Smooth muscle cell (in vitro differentiated cells): Measurements from ENCODE around the gene ZNF775. TPM values are rescaled to one million over a fixed set of nuclear protein-coding genes. Genes with fewer than 3 reads are reported as not detected.

Experiments
- DNase-seq: peaks from one replicate; lab custom pipeline; 2025; ENCODE audit not compliant: unreplicated experiment; lab: John Stamatoyannopoulos, UW
- H2AFZ ChIP-seq: fragments of 200-600 bp; sonication (generic); 2 replicates; pipeline ENCODE4 v1.6.0; 2016; ENCODE audit warnings: antibody characterized with exemption, low read depth, mild to moderate bottlenecking
- H3F3A ChIP-seq: fragments of 200-600 bp; sonication (generic); 2 replicates; pipeline ENCODE4 v1.6.0; 2017; ENCODE audit warnings: antibody characterized with exemption, low read depth
- H3K27ac ChIP-seq: fragments of 200-600 bp; sonication (generic); 2 replicates; pipeline ENCODE4 v1.5.1; 2016; ENCODE audit warnings: low read depth, mild to moderate bottlenecking
- H3K27me3 ChIP-seq: fragments of 200-600 bp; sonication (generic); 2 replicates; pipeline ENCODE4 v1.6.1; 2016; ENCODE audit warnings: low read depth, mild to moderate bottlenecking
- H3K36me3 ChIP-seq: fragments of 200-600 bp; sonication (generic); 2 replicates; pipeline ENCODE4 v1.5.1; 2016; ENCODE audit warnings: low read depth
- H3K4me1 ChIP-seq: fragments of 200-600 bp; sonication (generic); 2 replicates; pipeline ENCODE4 v1.5.1; 2016; ENCODE audit warnings: low read depth
- H3K4me2 ChIP-seq: fragments of 200-600 bp; sonication (generic); 2 replicates; pipeline ENCODE4 v1.6.0; 2016; ENCODE audit warnings: mild to moderate bottlenecking
- H3K4me3 ChIP-seq: fragments of 200-600 bp; sonication (generic); 2 replicates; pipeline ENCODE4 v1.5.1; 2016; ENCODE audit warnings: mild to moderate bottlenecking
- H3K79me2 ChIP-seq: fragments of 200-600 bp; sonication (generic); 2 replicates; pipeline ENCODE4 v1.6.0; 2016; ENCODE audit warnings: low read depth, mild to moderate bottlenecking
- H3K9ac ChIP-seq: fragments of 200-600 bp; sonication (generic); 2 replicates; pipeline ENCODE4 v1.6.0; 2016; ENCODE audit warnings: low read depth
- H3K9me3 ChIP-seq: fragments of 200-600 bp; sonication (generic); replicated peaks from 2 replicates; pipeline ENCODE4 v1.5.1; 2016; ENCODE audit warnings: low read depth
- H4K20me1 ChIP-seq: fragments of 200-600 bp; sonication (generic); 2 replicates; pipeline ENCODE4 v1.6.0; 2016; ENCODE audit warnings: low read depth
- CTCF ChIP-seq: fragments of 200-600 bp; sonication (generic); IDR thresholded peaks from 2 replicates; pipeline ENCODE4 v1.5.1; 2017; ENCODE audit warnings: borderline replicate concordance, mild to moderate bottlenecking, antibody characterized with exemption; ENCODE audit not compliant: insufficient read depth, poor library complexity, severe bottlenecking
- WGBS: methylation state at CpG from one replicate; pipeline ENCODE4 v1.1.7; 2016; ENCODE audit warnings: low lambda C conversion rate; 5-methylcytosine and 5-hydroxymethylcytosine counted together
- polyA plus RNA-seq: library from polyadenylated mRNA; unstranded; fragments of >200 nt; fragmentation: Nextera tagmentation; extraction: Ambion mirVana; gene quantifications from 2 replicates; pipeline ENCODE4 v1.2.1, GENCODE V29; 2016
- total RNA-seq: library from RNA; depleted of rRNA; stranded (reverse); fragments of >200 nt; gene quantifications from 2 replicates; pipeline ENCODE4 v1.2.3, GENCODE V29; 2014

The ZNF775 gene
- total and polyA plus RNA-seq, 2 experiments from 2014 or later: 5.9 to 23.8 TPM

GRCh38 chr7:150365194-150365593, 13.9 kb upstream of the ZNF775 start:
- H3K4me1 ChIP-seq: peaks cover 20% of the 10 kb centered on the region
- TF ChIP-seq CTCF: no peak
- H3K36me3 ChIP-seq: no peaks in the 10 kb centered on the region
- H4K20me1 ChIP-seq: no peaks in the 10 kb centered on the region
- H3K9me3 ChIP-seq: no peaks in the 10 kb centered on the region
- H2AFZ ChIP-seq: no peak overlapping the region
- DNase-seq: no peak
- H3K9ac ChIP-seq: no peak overlapping the region
- no peaks in the 10 kb centered on the region for H3K27me3 ChIP-seq
- H3K79me2 ChIP-seq: peaks cover 4% of the 10 kb centered on the region
- peaks cover 14% of the 10 kb centered on the region for H3F3A ChIP-seq
- 96% methylated on average over 10 of the region's 10 CpGs for WGBS
- H3K4me3 ChIP-seq: no peak overlapping the region
- no peak overlapping the region for H3K4me2 ChIP-seq
- no peak overlapping the region for H3K27ac ChIP-seq

GRCh38 chr7:150365673-150366398, 13.3 kb upstream of the ZNF775 start:
- Histone ChIP-seq H3K4me2 (no peak overlapping the region), H3K79me2 (peaks cover 4% of the 10 kb centered on the region), H3K36me3 (no peaks in the 10 kb centered on the region), H3K9ac (no peak overlapping the region), H3K27ac (no peak overlapping the region), H3K9me3 (no peaks in the 10 kb centered on the region), H3K4me1 (peaks cover 25% of the 10 kb centered on the region), H3K4me3 (no peak overlapping the region), H3K27me3 (no peaks in the 10 kb centered on the region), H4K20me1 (peaks cover under 1% of the 10 kb centered on the region), H3F3A (peaks cover 18% of the 10 kb centered on the region), H2AFZ (no peak overlapping the region)
- 82% methylated on average over 5 of the region's 5 CpGs for WGBS
- no peak for DNase-seq
- TF ChIP-seq CTCF: no peak

GRCh38 chr7:150367677-150368095, 11.4 kb upstream of the ZNF775 start:
- Histone ChIP-seq H2AFZ (peak overlapping the region; percentile 93), H3K27ac (peak overlapping the region; percentile 91), H3K9ac (no peak overlapping the region)

More at GRCh38 chr7:150367677-150368095, 11.4 kb upstream of the ZNF775 start:
- Histone ChIP-seq H3F3A (peaks cover 18% of the 10 kb centered on the region), H4K20me1 (peaks cover 5% of the 10 kb centered on the region), H3K4me2 (peak overlapping the region; percentile 97), H3K79me2 (peaks cover 15% of the 10 kb centered on the region), H3K4me1 (peaks cover 21% of the 10 kb centered on the region), H3K4me3 (peak overlapping the region; percentile 79), H3K27me3 (no peaks in the 10 kb centered on the region), H3K36me3 (no peaks in the 10 kb centered on the region), H3K9me3 (no peaks in the 10 kb centered on the region)
- TF ChIP-seq CTCF: no peak
- WGBS: 61% methylated on average over 8 of the region's 8 CpGs
- DNase-seq: no peak
